Tibial nerve (tissue), 4 donors: ENCODE data around the gene LCT.

Source experiments
- CTCF ChIP-seq, 5 experiments: fragments of 200-600 bp in 3 of 5; fragments of 450-650 bp in 2 of 5; sonication (generic) in 3 of 5; IDR thresholded peaks; one replicate each; pipeline ENCODE4 v1.5.1; 2016 to 2019; ENCODE audit warnings: antibody characterized with exemption in 5 of 5, mild to moderate bottlenecking in 3 of 5, moderate library complexity in 2 of 5
- EP300 ChIP-seq, 2 donors: sonication (generic); formaldehyde crosslinking; IDR thresholded peaks; one replicate each; pipeline ENCODE4 v1.6.1; 2017; ENCODE audit warnings: antibody characterized with exemption in 2 of 2, mild to moderate bottlenecking in 1 of 2
- POLR2A ChIP-seq, 2 donors: fragments of 450-650 bp; IDR thresholded peaks; one replicate each; pipeline ENCODE4 v1.6.1; 2017; ENCODE audit warnings: antibody characterized with exemption in 2 of 2, mild to moderate bottlenecking in 2 of 2, moderate library complexity in 2 of 2

- TF ChIP-seq CTCF (IDR thresholded peaks at IDR 0.05), result no peak
- no peak for TF ChIP-seq POLR2A (IDR thresholded peaks at IDR 0.05)
- no peak for TF ChIP-seq EP300 (IDR thresholded peaks at IDR 0.05)
These were observed 91.4 kb downstream of the LCT start for GRCh38 chr2:135745545-135745944.
